CD4-positive, alpha-beta T cell treated with Interleukin-6 for 4 hours (primary cell): Measurements from ENCODE around the gene SEZ6L.

Experiments
- DNase-seq: peaks from one replicate; pipeline ENCODE4 v3.0.0-alpha.2; 2020; ENCODE audit warnings: mixed read lengths

Gene SEZ6L

GRCh38 chr22:26169315-26170111 is at the start of gene SEZ6L:
Gene SEZ6L, plus strand, starts transcription at chr22:26169462. Its CDS starts 208 bp downstream, at chr22:26169670.
- no peak for DNase-seq

GRCh38 chr22:26122920-26123468 is 46.3 kb upstream of the SEZ6L start:
- DNase-seq: no peak

- no peak for DNase-seq
These were observed 44.1 kb upstream of the SEZ6L start for GRCh38 chr22:26124991-26125725.

GRCh38 chr22:26127126-26127525 is 42.1 kb upstream of the SEZ6L start:
- DNase-seq: no peak

GRCh38 chr22:26127556-26127955 is 41.7 kb upstream of the SEZ6L start:
- no peak for DNase-seq

GRCh38 chr22:26131589-26132154 is 37.6 kb upstream of the SEZ6L start:
- DNase-seq: no peak

GRCh38 chr22:26134654-26135330 is 34.5 kb upstream of the SEZ6L start:
- no peak for DNase-seq

GRCh38 chr22:26135806-26136205 is 33.5 kb upstream of the SEZ6L start:
- no peak for DNase-seq

- no peak for DNase-seq
These were observed 30.0 kb upstream of the SEZ6L start for GRCh38 chr22:26139310-26139709.

GRCh38 chr22:26141831-26142230 is 27.4 kb upstream of the SEZ6L start:
- DNase-seq: no peak

- no peak for DNase-seq
These were observed 25.4 kb upstream of the SEZ6L start for GRCh38 chr22:26143806-26144325.

- no peak for DNase-seq
These were observed 9.4 kb upstream of the SEZ6L start for GRCh38 chr22:26159886-26160285.

GRCh38 chr22:26161746-26162145 is 7.5 kb upstream of the SEZ6L start:
- DNase-seq: no peak

- DNase-seq: no peak
These were observed 6.3 kb upstream of the SEZ6L start for GRCh38 chr22:26162926-26163325.

GRCh38 chr22:26164174-26164573 is 5.1 kb upstream of the SEZ6L start:
- DNase-seq: no peak

- no peak for DNase-seq
These were observed 871 bp upstream of the SEZ6L start for GRCh38 chr22:26168330-26168851.

GRCh38 chr22:26168939-26169314 is 335 bp upstream of the SEZ6L start:
- DNase-seq: no peak

GRCh38 chr22:26170112-26170492 is 840 bp downstream of the SEZ6L start:
- no peak for DNase-seq

GRCh38 chr22:26170795-26171580 is 1.7 kb downstream of the SEZ6L start:
- no peak for DNase-seq

- DNase-seq: peak; percentile 2
These were observed 3.2 kb downstream of the SEZ6L start for GRCh38 chr22:26172389-26172990.

GRCh38 chr22:26174280-26174679 is 5.0 kb downstream of the SEZ6L start:
- no peak for DNase-seq
